Ishikawa (cell line): Measurements from ENCODE around the gene RNASEL.

ENCODE experiments used
- CEBPB ChIP-seq: IDR thresholded peaks from 2 replicates; pipeline ENCODE4 v1.6.1; 2012
- CREB1 ChIP-seq: IDR thresholded peaks from 2 replicates; pipeline ENCODE4 v1.6.1; 2012; ENCODE audit warnings: low read depth
- EGR1 ChIP-seq: IDR thresholded peaks from 2 replicates; pipeline ENCODE4 v1.6.1; 2012
- EP300 ChIP-seq: IDR thresholded peaks from 2 replicates; pipeline ENCODE4 v1.6.1; 2012; ENCODE audit warnings: borderline replicate concordance
- FOXM1 ChIP-seq: IDR thresholded peaks from 2 replicates; pipeline ENCODE4 v1.6.1; 2012; ENCODE audit warnings: low read depth, borderline replicate concordance
- MAX ChIP-seq: IDR thresholded peaks from 2 replicates; pipeline ENCODE4 v1.6.1; 2012
- RAD21 ChIP-seq: IDR thresholded peaks from 2 replicates; pipeline ENCODE4 v1.6.1; 2012; ENCODE audit warnings: low read depth
- TAF1 ChIP-seq: IDR thresholded peaks from 2 replicates; pipeline ENCODE4 v1.6.1; 2012; ENCODE audit warnings: low read depth, mild to moderate bottlenecking
- TEAD4 ChIP-seq: IDR thresholded peaks from 2 replicates; pipeline ENCODE4 v1.6.1; 2012
- USF1 ChIP-seq: IDR thresholded peaks from 2 replicates; pipeline ENCODE4 v1.6.1; 2012
- ZBTB7A ChIP-seq: IDR thresholded peaks from 2 replicates; pipeline ENCODE4 v1.6.1; 2012; ENCODE audit warnings: low read depth
- TF ChIP-seq, protein P1 (sequence below): IDR thresholded peaks from 2 replicates; pipeline ENCODE4 v1.6.1; 2012; ENCODE audit warnings: low read depth, mild to moderate bottlenecking

GRCh38 chr1:182599339-182599738, 10.3 kb upstream of the RNASEL start:
- TF ChIP-seq EP300, result no peak
- TF ChIP-seq CREB1, result no peak
- TF ChIP-seq TEAD4, result no peak
- TF ChIP-seq CEBPB, result no peak
- TF ChIP-seq MAX, result no peak
- TF ChIP-seq EGR1, result no peak
- TF ChIP-seq ZBTB7A, result no peak
- no peak for TF ChIP-seq RAD21
- TF ChIP-seq, protein P1, sequence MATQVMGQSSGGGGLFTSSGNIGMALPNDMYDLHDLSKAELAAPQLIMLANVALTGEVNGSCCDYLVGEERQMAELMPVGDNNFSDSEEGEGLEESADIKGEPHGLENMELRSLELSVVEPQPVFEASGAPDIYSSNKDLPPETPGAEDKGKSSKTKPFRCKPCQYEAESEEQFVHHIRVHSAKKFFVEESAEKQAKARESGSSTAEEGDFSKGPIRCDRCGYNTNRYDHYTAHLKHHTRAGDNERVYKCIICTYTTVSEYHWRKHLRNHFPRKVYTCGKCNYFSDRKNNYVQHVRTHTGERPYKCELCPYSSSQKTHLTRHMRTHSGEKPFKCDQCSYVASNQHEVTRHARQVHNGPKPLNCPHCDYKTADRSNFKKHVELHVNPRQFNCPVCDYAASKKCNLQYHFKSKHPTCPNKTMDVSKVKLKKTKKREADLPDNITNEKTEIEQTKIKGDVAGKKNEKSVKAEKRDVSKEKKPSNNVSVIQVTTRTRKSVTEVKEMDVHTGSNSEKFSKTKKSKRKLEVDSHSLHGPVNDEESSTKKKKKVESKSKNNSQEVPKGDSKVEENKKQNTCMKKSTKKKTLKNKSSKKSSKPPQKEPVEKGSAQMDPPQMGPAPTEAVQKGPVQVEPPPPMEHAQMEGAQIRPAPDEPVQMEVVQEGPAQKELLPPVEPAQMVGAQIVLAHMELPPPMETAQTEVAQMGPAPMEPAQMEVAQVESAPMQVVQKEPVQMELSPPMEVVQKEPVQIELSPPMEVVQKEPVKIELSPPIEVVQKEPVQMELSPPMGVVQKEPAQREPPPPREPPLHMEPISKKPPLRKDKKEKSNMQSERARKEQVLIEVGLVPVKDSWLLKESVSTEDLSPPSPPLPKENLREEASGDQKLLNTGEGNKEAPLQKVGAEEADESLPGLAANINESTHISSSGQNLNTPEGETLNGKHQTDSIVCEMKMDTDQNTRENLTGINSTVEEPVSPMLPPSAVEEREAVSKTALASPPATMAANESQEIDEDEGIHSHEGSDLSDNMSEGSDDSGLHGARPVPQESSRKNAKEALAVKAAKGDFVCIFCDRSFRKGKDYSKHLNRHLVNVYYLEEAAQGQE, result no peak
- TF ChIP-seq USF1, result no peak
- no peak for TF ChIP-seq FOXM1
- no peak for TF ChIP-seq TAF1
